Ishikawa (cell line): Measurements from ENCODE around the gene ZXDA.

Experiments
- CEBPB ChIP-seq: IDR thresholded peaks from 2 replicates; pipeline ENCODE4 v1.6.1; 2012
- CREB1 ChIP-seq: IDR thresholded peaks from 2 replicates; pipeline ENCODE4 v1.6.1; 2012; ENCODE audit warnings: low read depth
- EGR1 ChIP-seq: IDR thresholded peaks from 2 replicates; pipeline ENCODE4 v1.6.1; 2012
- EP300 ChIP-seq: IDR thresholded peaks from 2 replicates; pipeline ENCODE4 v1.6.1; 2012; ENCODE audit warnings: borderline replicate concordance
- FOXM1 ChIP-seq: IDR thresholded peaks from 2 replicates; pipeline ENCODE4 v1.6.1; 2012; ENCODE audit warnings: low read depth, borderline replicate concordance
- NFIC ChIP-seq: IDR thresholded peaks from 2 replicates; pipeline ENCODE4 v1.6.1; 2012
- RAD21 ChIP-seq: IDR thresholded peaks from 2 replicates; pipeline ENCODE4 v1.6.1; 2012; ENCODE audit warnings: low read depth
- TAF1 ChIP-seq: IDR thresholded peaks from 2 replicates; pipeline ENCODE4 v1.6.1; 2012; ENCODE audit warnings: low read depth, mild to moderate bottlenecking
- TCF12 ChIP-seq: IDR thresholded peaks from 2 replicates; pipeline ENCODE4 v1.6.1; 2012; ENCODE audit warnings: low read depth
- TEAD4 ChIP-seq: IDR thresholded peaks from 2 replicates; pipeline ENCODE4 v1.6.1; 2012
- YY1 ChIP-seq: IDR thresholded peaks from 2 replicates; pipeline ENCODE4 v1.6.1; 2012; ENCODE audit warnings: low read depth
- ZBTB7A ChIP-seq: IDR thresholded peaks from 2 replicates; pipeline ENCODE4 v1.6.1; 2012; ENCODE audit warnings: low read depth
- TF ChIP-seq, protein P1 (sequence below): IDR thresholded peaks from 2 replicates; pipeline ENCODE4 v1.6.1; 2012
- TF ChIP-seq, protein P2 (sequence below): IDR thresholded peaks from 2 replicates; pipeline ENCODE4 v1.6.1; 2012
- TF ChIP-seq, protein P3 (sequence below): IDR thresholded peaks from 2 replicates; pipeline ENCODE4 v1.6.1; 2012; ENCODE audit warnings: low read depth, mild to moderate bottlenecking

ZXDA gene

GRCh38 chrX:57901466-57901865, 8.8 kb downstream of the ZXDA start:
- TF ChIP-seq ZBTB7A = no peak
- TF ChIP-seq EP300 = no peak
- TF ChIP-seq NFIC = no peak
- TF ChIP-seq, protein P1, sequence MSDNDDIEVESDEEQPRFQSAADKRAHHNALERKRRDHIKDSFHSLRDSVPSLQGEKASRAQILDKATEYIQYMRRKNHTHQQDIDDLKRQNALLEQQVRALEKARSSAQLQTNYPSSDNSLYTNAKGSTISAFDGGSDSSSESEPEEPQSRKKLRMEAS = no peak
- no peak for TF ChIP-seq FOXM1

GRCh38 chrX:57900975-57901374, 9.3 kb downstream of the ZXDA start:
- TF ChIP-seq EP300 (no peak), EGR1 (no peak), CREB1 (no peak), TAF1 (no peak), CEBPB (no peak), RAD21 (no peak), TCF12 (no peak)
- TF ChIP-seq, protein P1 = no peak

DNA sequence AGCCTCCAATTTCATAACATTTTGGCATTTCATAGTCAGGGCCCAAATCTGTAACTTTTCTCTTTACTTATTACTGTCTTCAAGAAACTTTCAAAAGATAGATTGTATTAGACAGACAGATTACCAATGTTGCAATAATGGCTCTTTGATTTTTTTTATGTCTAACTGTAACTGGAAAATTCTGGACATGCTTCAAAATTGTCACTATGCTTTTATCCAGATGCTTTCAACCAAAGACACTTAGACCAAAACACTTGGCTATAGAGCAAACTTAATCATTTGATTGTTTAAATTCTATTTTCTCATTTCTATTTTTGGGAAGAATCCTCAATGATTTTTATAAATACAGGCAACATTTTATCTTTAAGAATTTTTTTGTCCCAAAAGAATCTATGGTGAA, 10.4 kb downstream of the ZXDA start:
- no peak for TF ChIP-seq TCF12
- TF ChIP-seq ZBTB7A = no peak
- no peak for TF ChIP-seq EP300
- TF ChIP-seq, protein P1 = no peak
- TF ChIP-seq, protein P2, sequence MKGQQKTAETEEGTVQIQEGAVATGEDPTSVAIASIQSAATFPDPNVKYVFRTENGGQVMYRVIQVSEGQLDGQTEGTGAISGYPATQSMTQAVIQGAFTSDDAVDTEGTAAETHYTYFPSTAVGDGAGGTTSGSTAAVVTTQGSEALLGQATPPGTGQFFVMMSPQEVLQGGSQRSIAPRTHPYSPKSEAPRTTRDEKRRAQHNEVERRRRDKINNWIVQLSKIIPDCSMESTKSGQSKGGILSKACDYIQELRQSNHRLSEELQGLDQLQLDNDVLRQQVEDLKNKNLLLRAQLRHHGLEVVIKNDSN = no peak
- TF ChIP-seq FOXM1 = no peak
- no peak for TF ChIP-seq EGR1
- TF ChIP-seq, protein P3, sequence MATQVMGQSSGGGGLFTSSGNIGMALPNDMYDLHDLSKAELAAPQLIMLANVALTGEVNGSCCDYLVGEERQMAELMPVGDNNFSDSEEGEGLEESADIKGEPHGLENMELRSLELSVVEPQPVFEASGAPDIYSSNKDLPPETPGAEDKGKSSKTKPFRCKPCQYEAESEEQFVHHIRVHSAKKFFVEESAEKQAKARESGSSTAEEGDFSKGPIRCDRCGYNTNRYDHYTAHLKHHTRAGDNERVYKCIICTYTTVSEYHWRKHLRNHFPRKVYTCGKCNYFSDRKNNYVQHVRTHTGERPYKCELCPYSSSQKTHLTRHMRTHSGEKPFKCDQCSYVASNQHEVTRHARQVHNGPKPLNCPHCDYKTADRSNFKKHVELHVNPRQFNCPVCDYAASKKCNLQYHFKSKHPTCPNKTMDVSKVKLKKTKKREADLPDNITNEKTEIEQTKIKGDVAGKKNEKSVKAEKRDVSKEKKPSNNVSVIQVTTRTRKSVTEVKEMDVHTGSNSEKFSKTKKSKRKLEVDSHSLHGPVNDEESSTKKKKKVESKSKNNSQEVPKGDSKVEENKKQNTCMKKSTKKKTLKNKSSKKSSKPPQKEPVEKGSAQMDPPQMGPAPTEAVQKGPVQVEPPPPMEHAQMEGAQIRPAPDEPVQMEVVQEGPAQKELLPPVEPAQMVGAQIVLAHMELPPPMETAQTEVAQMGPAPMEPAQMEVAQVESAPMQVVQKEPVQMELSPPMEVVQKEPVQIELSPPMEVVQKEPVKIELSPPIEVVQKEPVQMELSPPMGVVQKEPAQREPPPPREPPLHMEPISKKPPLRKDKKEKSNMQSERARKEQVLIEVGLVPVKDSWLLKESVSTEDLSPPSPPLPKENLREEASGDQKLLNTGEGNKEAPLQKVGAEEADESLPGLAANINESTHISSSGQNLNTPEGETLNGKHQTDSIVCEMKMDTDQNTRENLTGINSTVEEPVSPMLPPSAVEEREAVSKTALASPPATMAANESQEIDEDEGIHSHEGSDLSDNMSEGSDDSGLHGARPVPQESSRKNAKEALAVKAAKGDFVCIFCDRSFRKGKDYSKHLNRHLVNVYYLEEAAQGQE = no peak
- no peak for TF ChIP-seq YY1
- TF ChIP-seq TAF1 = no peak
- no peak for TF ChIP-seq RAD21
- no peak for TF ChIP-seq NFIC

- TF ChIP-seq, protein P2 = no peak
- TF ChIP-seq TEAD4 = no peak
- TF ChIP-seq YY1 = no peak
Observed at GRCh38 chrX:57899064-57899463, 11.2 kb downstream of the ZXDA start.

- TF ChIP-seq TAF1 = no peak
- TF ChIP-seq, protein P3 = no peak
Observed at GRCh38 chrX:57871463-57871862, 38.8 kb downstream of the ZXDA start.
